ENCODE measurements around the gene SEC24B. TPM values are rescaled to one million over a fixed set of nuclear protein-coding genes. Genes with fewer than 3 reads are reported as not detected.
"Not testable (repeated sequence)": the region's sequence is repeated elsewhere in the genome, so short reads cannot be mapped to it uniquely, and the experiment has no call there.

Gene SEC24B
- total RNA-seq, 1 donor from 2014 or later = 29.9 TPM

- intact Hi-C loops (cut with micrococcal nuclease) = loop anchor here (1.0 to 2.0 kb wide), 3 partner anchors 13 to 141 kb away; partner anchors contain the start of gene SEC24B
These were observed 140.8 kb downstream of the SEC24B start for GRCh38 chr4:109574443-109574850.

DNA sequence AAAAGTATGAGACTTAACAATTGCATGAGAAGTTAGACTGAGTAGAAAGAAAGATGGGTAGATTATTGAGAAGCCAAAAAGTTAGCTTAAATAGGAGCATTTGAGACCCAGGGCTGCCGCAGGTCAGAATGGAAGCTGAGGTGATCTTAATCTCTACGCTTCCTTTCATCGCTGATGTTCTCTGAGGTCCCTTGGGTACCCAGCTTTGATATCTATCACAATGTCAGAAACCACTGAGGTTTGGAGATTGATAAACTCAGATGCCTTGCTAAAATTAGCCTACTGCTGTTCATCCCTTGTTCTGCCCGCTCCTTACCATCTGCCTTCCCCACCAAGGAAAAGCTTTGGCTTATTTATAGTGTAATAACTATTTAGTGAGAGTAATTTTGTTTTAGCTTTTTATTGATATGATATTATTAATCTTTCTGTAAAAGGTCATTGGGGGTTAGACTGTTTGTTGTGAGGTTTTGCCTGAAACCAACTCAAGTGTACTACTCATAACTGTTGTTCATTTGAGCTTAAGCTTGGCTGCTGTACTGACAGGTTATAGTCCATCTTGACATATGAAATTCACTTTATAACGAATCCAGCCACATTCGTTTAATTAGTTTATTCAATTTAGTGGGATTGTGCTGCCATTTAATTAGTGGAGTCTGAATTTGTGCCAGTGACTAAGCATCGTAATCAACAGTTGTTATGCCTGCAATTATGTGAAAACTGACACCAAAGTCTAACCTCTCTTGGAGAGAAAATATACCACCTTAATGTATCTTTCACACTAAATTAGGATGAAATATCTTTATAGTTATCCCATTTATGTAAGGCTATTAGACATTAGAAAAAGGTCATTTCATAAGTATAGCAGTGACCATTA lies 141.6 kb downstream of the SEC24B start:
- intact Hi-C loops (cut with micrococcal nuclease) = loop anchor here (1.0 to 2.0 kb wide), 3 partner anchors 14 to 142 kb away; partner anchors contain the start of gene SEC24B

- intact Hi-C loops (cut with micrococcal nuclease) = no loop called here
These were observed 142.8 kb downstream of the SEC24B start for GRCh38 chr4:109576462-109576861.

- intact Hi-C loops (cut with micrococcal nuclease) = no loop called here
These were observed 145.2 kb downstream of the SEC24B start for GRCh38 chr4:109578846-109579245.

DNA sequence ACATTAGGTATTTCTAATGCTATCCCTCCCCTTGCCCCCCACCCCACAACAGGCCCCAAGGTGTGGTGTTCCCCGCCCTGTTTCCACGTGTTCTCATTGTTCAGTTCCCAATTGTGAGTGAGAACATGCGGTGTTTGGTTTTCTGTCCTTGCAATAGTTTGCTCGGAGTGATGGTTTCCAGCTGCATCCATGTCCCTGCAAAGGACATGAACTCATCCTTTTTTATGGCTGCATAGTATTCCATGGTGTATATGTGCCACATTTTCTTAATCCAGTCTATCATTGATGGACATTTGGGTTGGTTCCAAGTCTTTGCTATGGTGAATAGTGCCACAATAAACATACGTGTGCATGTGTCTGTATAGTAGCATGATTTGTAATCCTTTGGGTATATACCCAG lies 146.4 kb downstream of the SEC24B start:
- intact Hi-C loops (cut with micrococcal nuclease) = not testable (repeated sequence)

GRCh38 chr4:109588176-109588575 lies 154.6 kb downstream of the SEC24B start:
- intact Hi-C loops (cut with micrococcal nuclease) = loop anchor here (1.0 kb wide), 2 partner anchors 27 to 60 kb away; no protein-coding TSS in a partner anchor

- intact Hi-C loops (cut with micrococcal nuclease) = no loop called here
These were observed 155.5 kb downstream of the SEC24B start for GRCh38 chr4:109589119-109589518.

GRCh38 chr4:109589605-109590004 lies 156.0 kb downstream of the SEC24B start:
- intact Hi-C loops (cut with micrococcal nuclease) = no loop called here

Other genes starting within 250 kb of the SEC24B start
- gene COL25A1, start 131.2 kb upstream of the SEC24B start, total RNA-seq = not detected in 2 replicates
- gene MCUB, start 126.4 kb downstream of the SEC24B start, total RNA-seq = 82.3 and 83.6 TPM in 2 replicates